Fibroblast of lung (primary cell): ENCODE data around the gene DOC2A. TPM values are rescaled to one million over a fixed set of nuclear protein-coding genes. Genes with fewer than 3 reads are reported as not detected.
"Not testable (repeated sequence)": the region's sequence is repeated elsewhere in the genome, so short reads cannot be mapped to it uniquely, and the experiment has no call there.

Experiments
- DNase-seq, 2 donors: peaks; one replicate each; pipeline versions ENCODE4 v3.0.0 to v3.0.0-alpha.2; 2010; ENCODE audit warnings: low read depth in 2 of 2
- H2AFZ ChIP-seq: 2 replicates; pipeline ENCODE4 v1.5.1; 2012; ENCODE audit warnings: low read length, control low read depth, inconsistent platforms
- H3K27ac ChIP-seq: 2 replicates; pipeline ENCODE4 v1.5.1; 2011; ENCODE audit warnings: low read length, control low read depth; ENCODE audit not compliant: insufficient read depth
- H3K27me3 ChIP-seq: 2 replicates; pipeline ENCODE4 v1.5.1; 2011; ENCODE audit warnings: mild to moderate bottlenecking, low read length; ENCODE audit not compliant: control insufficient read depth, insufficient read depth
- H3K36me3 ChIP-seq: 2 replicates; pipeline ENCODE4 v1.5.1; 2011; ENCODE audit warnings: low read length; ENCODE audit not compliant: control insufficient read depth, insufficient read depth
- H3K4me1 ChIP-seq: 2 replicates; pipeline ENCODE4 v1.5.1; 2011; ENCODE audit warnings: low read length; ENCODE audit not compliant: control insufficient read depth, insufficient read depth; ENCODE audit errors: extremely low read depth
- H3K4me2 ChIP-seq: 2 replicates; pipeline ENCODE4 v1.5.1; 2011; ENCODE audit warnings: low read length, control low read depth; ENCODE audit not compliant: insufficient read depth; ENCODE audit errors: extremely low read depth
- H3K4me3 ChIP-seq, 4 experiments: fragments of 200-600 bp in 1 of 4; sonication (generic) in 1 of 4; replicated peaks in 1 of 4; 2 replicates each; pipeline ENCODE4 v1.5.1; 2011 to 2016; ENCODE audit warnings: low read length in 4 of 4, low read depth in 3 of 4, mild to moderate bottlenecking in 3 of 4, control low read depth in 2 of 4, inconsistent platforms in 1 of 4, mixed read lengths in 1 of 4; ENCODE audit not compliant: insufficient read depth in 1 of 4; ENCODE audit errors: control extremely low read depth in 1 of 4
- H3K79me2 ChIP-seq: 2 replicates; pipeline ENCODE4 v1.5.1; 2012; ENCODE audit warnings: mild to moderate bottlenecking, low read length, inconsistent platforms; ENCODE audit not compliant: control insufficient read depth, insufficient read depth
- H3K9ac ChIP-seq: 2 replicates; pipeline ENCODE4 v1.5.1; 2011; ENCODE audit warnings: mild to moderate bottlenecking, low read length, control low read depth; ENCODE audit not compliant: insufficient read depth
- H3K9me3 ChIP-seq: 2 replicates; pipeline ENCODE4 v1.5.1; 2012; ENCODE audit warnings: low read depth, low read length; ENCODE audit not compliant: control insufficient read depth, insufficient read depth
- H4K20me1 ChIP-seq: 2 replicates; pipeline ENCODE4 v1.5.1; 2011; ENCODE audit warnings: low read length; ENCODE audit not compliant: control insufficient read depth, insufficient read depth; ENCODE audit errors: extremely low read depth
- CTCF ChIP-seq, 2 donors: IDR thresholded peaks in 1 of 2; conservative IDR thresholded peaks in 1 of 2; 1 replicate in 1 of 2; 2 replicates in 1 of 2; pipeline ENCODE4 v1.5.1; 2011 to 2012; ENCODE audit warnings: low read length in 2 of 2, control low read depth in 1 of 2, inconsistent platforms in 1 of 2, low read depth in 1 of 2, mild to moderate bottlenecking in 1 of 2
- EZH2 ChIP-seq: IDR thresholded peaks from 2 replicates; pipeline ENCODE4 v1.5.1; 2012; ENCODE audit warnings: low read length, control low read depth, mild to moderate bottlenecking; ENCODE audit errors: missing control alignments
- polyA plus RNA-seq, 2 donors: library from polyadenylated mRNA; depleted of rRNA in 1 of 2; stranded (reverse) in 1 of 2; unstranded in 1 of 2; fragments of >200 nt; gene quantifications; 2 replicates each; pipeline ENCODE4 v1.2.1, GENCODE V29; 2011 to 2012; ENCODE audit warnings: missing spikeins in 1 of 2
- total RNA-seq: library from RNA; depleted of rRNA; stranded (reverse); fragments of >200 nt; gene quantifications from 2 replicates; pipeline ENCODE4 v1.2.1, GENCODE V29; 2014

Gene DOC2A
- total and polyA plus RNA-seq, 2 donors (not counting 1 experiment from before 2014, with no cell fraction given) = 0.03 to 0.33 TPM

GRCh38 chr16:30017277-30017656 lies 6.4 kb upstream of the DOC2A start:
- Histone ChIP-seq H3K27ac (no peak overlapping the region), H3K9me3 (no peaks in the 10 kb centered on the region), H4K20me1 (no peaks in the 10 kb centered on the region), H3K4me1 (no peaks in the 10 kb centered on the region), H3K27me3 (peaks cover under 1% of the 10 kb centered on the region), H3K4me2 (no peak overlapping the region), H3K4me3 (no peak overlapping the region), H3K36me3 (no peaks in the 10 kb centered on the region), H3K79me2 (no peaks in the 10 kb centered on the region), H2AFZ (no peak overlapping the region), H3K9ac (no peak overlapping the region)
- TF ChIP-seq EZH2 = no peak
- TF ChIP-seq CTCF (conservative IDR thresholded peaks at IDR 0.05 in 1 of 2, IDR thresholded peaks at IDR 0.05 in 1 of 2; ENCODE audit: low read depth in 1 of 2, low read length in 2 of 2) = no peak
- no peak for DNase-seq

- Histone ChIP-seq H4K20me1 (no peaks in the 10 kb centered on the region), H3K9me3 (no peaks in the 10 kb centered on the region), H3K36me3 (no peaks in the 10 kb centered on the region), H2AFZ (no peak overlapping the region), H3K27me3 (peaks cover 6% of the 10 kb centered on the region), H3K4me2 (no peak overlapping the region), H3K4me3 (no peak overlapping the region), H3K27ac (no peak overlapping the region), H3K79me2 (no peaks in the 10 kb centered on the region), H3K9ac (no peak overlapping the region), H3K4me1 (no peaks in the 10 kb centered on the region)
- no peak for TF ChIP-seq CTCF (conservative IDR thresholded peaks at IDR 0.05 in 1 of 2, IDR thresholded peaks at IDR 0.05 in 1 of 2; ENCODE audit: low read depth in 1 of 2, low read length in 2 of 2)
- no peak for TF ChIP-seq EZH2
- DNase-seq = no peak
These were observed 5.9 kb upstream of the DOC2A start for GRCh38 chr16:30016555-30017276.

- H3K27ac ChIP-seq, H4K20me1 ChIP-seq, H3K4me1 ChIP-seq, DNase-seq, H2AFZ ChIP-seq, H3K79me2 ChIP-seq, H3K9me3 ChIP-seq, H3K9ac ChIP-seq, H3K4me3 ChIP-seq, H3K4me2 ChIP-seq, H3K36me3 ChIP-seq: not testable (repeated sequence)
- H3K27me3 ChIP-seq = peaks cover 13% of the 10 kb centered on the region
These were observed 4.6 kb upstream of the DOC2A start for GRCh38 chr16:30015450-30015849.

- H3K9ac ChIP-seq, H3K4me3 ChIP-seq, H3K79me2 ChIP-seq, H3K36me3 ChIP-seq, H3K4me1 ChIP-seq, H3K9me3 ChIP-seq, H3K4me2 ChIP-seq, H4K20me1 ChIP-seq, DNase-seq, H2AFZ ChIP-seq, H3K27ac ChIP-seq: not testable (repeated sequence)
- peaks cover 19% of the 10 kb centered on the region for H3K27me3 ChIP-seq
These were observed 1.8 kb upstream of the DOC2A start for GRCh38 chr16:30012598-30012997.
